Coronary artery (tissue), 2 donors: ENCODE results near the gene RERE.
A peak's percentile ranks its signal among the peaks of the same experiment; 100 is the strongest.

ENCODE experiments used
- DNase-seq: peaks from one replicate; pipeline ENCODE4 v3.0.0-alpha.2; 2017; ENCODE audit warnings: low spot score
- H3K27ac ChIP-seq, 2 donors: fragments of 200-600 bp; sonication (generic); one replicate each; pipeline ENCODE4 v1.5.1; 2016 to 2019
- H3K4me3 ChIP-seq: fragments of 200-600 bp; sonication (generic); 2 replicates; pipeline ENCODE4 v1.5.1; 2016; ENCODE audit warnings: mild to moderate bottlenecking, moderate library complexity
- CTCF ChIP-seq: fragments of 200-600 bp; sonication (generic); IDR thresholded peaks from one replicate; pipeline ENCODE4 v1.5.1; 2019; ENCODE audit warnings: antibody characterized with exemption

The RERE gene

GRCh38 chr1:8352886-8353785, 464.3 kb downstream of the RERE start:
- DNase-seq = no peak
- H3K4me3 ChIP-seq = no peak overlapping the region
- peak overlapping the region; percentile 36 to 81 for H3K27ac ChIP-seq
- no peak for TF ChIP-seq CTCF

- peak overlapping the region; percentile 36 to 81 for H3K27ac ChIP-seq
- DNase-seq = no peak
- TF ChIP-seq CTCF = no peak
- H3K4me3 ChIP-seq = no peak overlapping the region
Measured at GRCh38 chr1:8352471-8352845, 465.0 kb downstream of the RERE start.

- Histone ChIP-seq H3K27ac (peak overlapping the region; percentile 36 to 81), H3K4me3 (no peak overlapping the region)
- peak; percentile 54 for TF ChIP-seq CTCF
- no peak for DNase-seq
Measured at GRCh38 chr1:8351693-8352470, 465.6 kb downstream of the RERE start.

GRCh38 chr1:8350914-8351684, 466.3 kb downstream of the RERE start:
- Histone ChIP-seq H3K4me3 (no peak overlapping the region), H3K27ac (peak overlapping the region in 1 of 2 donors; percentile 81)
- no peak for DNase-seq
- TF ChIP-seq CTCF = no peak

- no peak for TF ChIP-seq CTCF
- no peak overlapping the region for H3K4me3 ChIP-seq
- DNase-seq = no peak
- peak overlapping the region; percentile 26 to 81 for H3K27ac ChIP-seq
Measured at GRCh38 chr1:8349961-8350360, 467.5 kb downstream of the RERE start.

- H3K27ac ChIP-seq = peak overlapping the region in 1 of 2 donors; percentile 81
Measured at GRCh38 chr1:8349473-8349865, 468.0 kb downstream of the RERE start.

More at GRCh38 chr1:8349473-8349865, 468.0 kb downstream of the RERE start:
- no peak for DNase-seq
- no peak for TF ChIP-seq CTCF
- no peak overlapping the region for H3K4me3 ChIP-seq
